Measurements from ENCODE around the gene DBNL.

- TF ChIP-seq CTCF (IDR thresholded peaks at IDR 0.05) (no peak), POLR2A (IDR thresholded peaks at IDR 0.05) (no peak)
Observed at GRCh38 chr7:44087911-44088838, 43.7 kb downstream of the DBNL start.
